Activated T-helper 1 cell treated with anti-CD3 and anti-CD28 coated beads, Interleukin-2, amount 50 U/mL, for 16 hours (primary cell): ENCODE data around the gene GARIN1A.

Experiments used
- DNase-seq, 2 donors: peaks; one replicate each; pipeline ENCODE4 v3.0.0-alpha.2; 2020; ENCODE audit warnings: low read depth in 1 of 2, low spot score in 1 of 2

GARIN1A gene

DNA sequence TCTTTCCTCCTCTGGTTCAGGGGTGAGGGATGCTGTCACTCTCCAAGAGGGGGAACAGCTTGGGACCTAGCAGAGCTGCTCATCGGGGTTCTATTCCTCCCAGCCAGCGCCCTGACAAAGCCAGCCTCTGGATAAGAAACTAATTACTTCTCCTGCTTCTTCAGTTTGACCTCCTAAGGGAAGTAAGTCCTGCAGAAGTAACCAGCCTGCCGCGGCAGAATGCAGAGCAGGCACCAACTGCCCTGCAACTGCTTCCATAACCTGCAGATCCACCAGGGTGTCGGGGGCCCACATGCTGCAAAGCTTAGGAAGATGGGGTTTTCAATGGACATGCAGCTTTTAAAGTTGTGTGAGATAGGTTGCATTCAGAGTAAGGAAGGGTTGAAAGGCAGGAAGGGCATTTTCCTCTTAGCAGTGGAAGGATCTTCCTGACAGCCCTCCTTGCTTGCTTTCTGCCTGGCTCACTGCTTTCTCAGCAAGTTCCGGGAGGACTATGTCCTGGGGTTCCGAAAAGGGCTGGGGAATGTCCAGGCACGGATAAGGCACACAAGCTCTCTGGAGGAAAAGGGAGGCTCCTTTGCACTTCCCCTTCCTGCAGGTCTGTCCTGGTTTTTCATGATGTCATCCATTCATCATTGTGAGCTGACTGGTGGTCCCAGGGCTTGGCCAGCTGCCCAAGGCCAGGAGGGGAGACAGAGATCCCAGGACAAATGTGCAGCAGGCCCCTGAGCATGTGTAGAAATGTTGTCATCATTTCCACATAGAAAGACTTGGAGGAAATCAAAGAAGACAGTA lies 42.8 kb downstream of the GARIN1A start:
- DNase-seq: no peak

DNA sequence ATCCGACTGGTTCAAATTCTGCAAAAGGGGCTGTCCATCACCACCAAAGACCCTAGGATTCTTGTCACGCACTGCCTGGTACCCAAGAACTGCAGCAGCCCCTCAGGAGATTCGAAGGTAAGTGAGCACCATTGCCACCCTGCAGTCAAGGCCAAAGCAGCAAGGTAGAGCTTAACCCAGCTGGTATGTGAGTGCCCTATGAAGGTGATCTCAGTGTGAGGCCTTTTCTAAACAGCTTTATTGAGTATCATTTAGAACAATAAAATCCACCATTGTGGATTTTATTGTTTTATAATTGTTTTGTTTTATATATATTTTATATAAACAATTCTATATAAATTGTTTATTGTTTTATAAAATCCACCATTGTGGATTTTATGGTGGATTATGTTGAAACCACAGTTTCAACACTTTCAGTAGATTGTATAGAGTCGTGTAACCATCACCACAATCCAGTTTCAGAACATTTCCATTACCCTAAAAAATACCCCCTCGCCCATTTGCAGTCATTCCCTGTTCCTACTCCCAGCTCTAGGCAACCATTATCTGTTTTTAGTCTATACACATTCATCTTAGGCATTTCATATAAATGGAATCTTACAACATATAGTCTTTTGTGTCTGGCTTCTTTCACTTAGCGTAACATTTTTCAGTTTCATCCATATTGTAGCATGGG lies 47.0 kb downstream of the GARIN1A start:
- DNase-seq: no peak

DNA sequence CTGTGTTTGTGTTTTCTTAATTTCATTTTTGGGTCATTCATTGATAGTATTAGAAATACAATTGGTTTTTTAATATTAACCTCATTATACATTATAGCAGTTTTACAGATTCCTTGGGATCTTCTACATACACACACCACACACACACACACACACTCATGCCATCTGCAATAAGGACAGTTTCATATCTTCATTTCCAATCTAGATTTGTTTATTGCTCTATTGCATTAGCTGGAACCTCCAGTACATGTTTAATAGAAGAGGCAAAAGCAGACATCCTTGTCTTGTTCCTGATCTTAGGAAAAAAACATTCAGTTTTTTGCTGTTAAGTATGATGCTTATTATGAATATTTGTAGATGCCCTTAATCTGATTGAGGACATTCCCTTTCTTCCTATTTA lies 49.3 kb downstream of the GARIN1A start:
- DNase-seq: no peak
